Right renal cortex interstitium (tissue), 3 donors: ENCODE results near the gene NLGN2. TPM values are rescaled to one million over a fixed set of nuclear protein-coding genes. Genes with fewer than 3 reads are reported as not detected.
"Not testable (repeated sequence)": the region's sequence is repeated elsewhere in the genome, so short reads cannot be mapped to it uniquely, and the experiment has no call there.

Experiments used
- DNase-seq, 3 donors: peaks; one replicate each; pipeline ENCODE4 v3.0.0-alpha.2; 2013; ENCODE audit warnings: low read depth in 3 of 3, low spot score in 2 of 3
- polyA plus RNA-seq, 3 donors: library from polyadenylated mRNA; unstranded; fragments of 120-200 nt; gene quantifications; one replicate each; pipeline ENCODE4 v1.2.1, GENCODE V29; 2013; ENCODE audit not compliant: insufficient read length in 3 of 3

NLGN2 gene
- polyA plus RNA-seq: 10 to 100 TPM; 16.8 to 18.6 (median 18.2) TPM

- no peak for DNase-seq
These were observed at the start of gene NLGN2 for GRCh38 chr17:7407485-7408251. Gene NLGN2 (plus strand): TSS chr17:7407845. CDS start chr17:7408256, 411 bp downstream.

- no peak for DNase-seq
These were observed 45.7 kb upstream of the NLGN2 start for GRCh38 chr17:7361906-7362305.

- DNase-seq: no peak
These were observed 44.3 kb upstream of the NLGN2 start for GRCh38 chr17:7363311-7363710.

- not testable (repeated sequence) for DNase-seq
These were observed 41.7 kb upstream of the NLGN2 start for GRCh38 chr17:7365963-7366362.

GRCh38 chr17:7367083-7367482 lies 40.6 kb upstream of the NLGN2 start:
- DNase-seq: no peak

GRCh38 chr17:7367918-7368598 lies 39.6 kb upstream of the NLGN2 start:
- DNase-seq: no peak

GRCh38 chr17:7368599-7368994 lies 39.0 kb upstream of the NLGN2 start:
- DNase-seq: not testable (repeated sequence)

- DNase-seq: no peak
These were observed 37.8 kb upstream of the NLGN2 start for GRCh38 chr17:7369825-7370224.

GRCh38 chr17:7370853-7371252 lies 36.8 kb upstream of the NLGN2 start:
- DNase-seq: no peak

GRCh38 chr17:7374353-7374752 lies 33.3 kb upstream of the NLGN2 start:
- DNase-seq: no peak

GRCh38 chr17:7379134-7379533 lies 28.5 kb upstream of the NLGN2 start:
- DNase-seq: no peak

- no peak for DNase-seq
These were observed 27.3 kb upstream of the NLGN2 start for GRCh38 chr17:7380321-7380720.

- DNase-seq: no peak
These were observed 26.6 kb upstream of the NLGN2 start, which contains the start of gene TNK1 for GRCh38 chr17:7380855-7381683. Gene TNK1 (plus strand): TSS chr17:7381089. CDS start chr17:7382927, 1,838 bp downstream.

GRCh38 chr17:7382901-7383300 lies 24.7 kb upstream of the NLGN2 start:
- no peak for DNase-seq

GRCh38 chr17:7383371-7383741 lies 24.3 kb upstream of the NLGN2 start:
- DNase-seq: no peak

- peak in 1 of 3 donors; percentile 38 for DNase-seq
These were observed 23.7 kb upstream of the NLGN2 start for GRCh38 chr17:7383742-7384488.

GRCh38 chr17:7384489-7385081 lies 23.1 kb upstream of the NLGN2 start:
- DNase-seq: no peak

- no peak for DNase-seq
These were observed 18.8 kb upstream of the NLGN2 start for GRCh38 chr17:7388856-7389255.

- DNase-seq: no peak
These were observed 17.4 kb upstream of the NLGN2 start for GRCh38 chr17:7389924-7390910.
